HG03432 (cell line): Measurements from ENCODE around the gene CCDC17.

ENCODE experiments used
- ATAC-seq: cut with Tn5 transposase; IDR thresholded peaks from one replicate; pipeline ENCODE4 v1.9.1; 2021; ENCODE audit warnings: mild to moderate bottlenecking, moderate library complexity; ENCODE audit not compliant: unreplicated experiment

Gene CCDC17

DNA sequence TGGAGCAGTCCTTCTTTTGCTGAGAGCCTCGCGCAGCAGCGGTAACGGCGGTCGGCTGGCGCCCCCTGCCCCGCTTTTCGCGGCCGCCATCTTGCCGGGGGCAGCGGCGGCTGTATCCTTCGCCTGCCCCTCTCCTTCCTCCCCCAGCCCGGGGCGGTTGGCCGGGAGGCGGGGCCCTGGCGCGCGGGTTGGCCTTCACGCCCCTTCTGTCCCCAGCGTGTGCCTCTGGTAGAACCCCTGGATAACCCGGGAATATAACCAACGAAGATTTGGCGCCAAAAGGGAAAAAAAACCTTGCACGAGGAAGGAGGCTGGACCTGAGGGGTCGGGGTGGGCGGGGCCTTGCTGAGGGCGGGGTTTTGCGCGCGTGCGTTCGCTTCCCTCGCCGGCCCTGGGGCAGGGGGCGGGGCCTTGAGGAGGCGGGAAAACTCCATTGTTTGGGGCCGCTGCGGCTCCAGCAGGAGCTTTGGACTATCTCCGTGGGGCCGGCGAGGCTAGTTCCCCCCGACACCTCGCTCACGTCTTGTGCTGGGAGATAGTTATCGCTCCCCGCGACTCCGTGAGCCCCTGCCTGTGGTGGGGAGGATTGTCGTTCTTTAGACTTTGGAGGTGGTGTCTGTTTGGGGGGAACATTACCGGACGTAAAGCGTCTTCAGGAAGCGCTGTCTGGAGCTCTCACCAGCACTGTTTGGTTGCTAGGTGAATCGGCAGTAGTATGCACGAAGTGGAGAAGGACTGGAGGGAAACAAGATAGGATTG is 39.3 kb downstream of the CCDC17 start:
- peak; percentile 42 for ATAC-seq

DNA sequence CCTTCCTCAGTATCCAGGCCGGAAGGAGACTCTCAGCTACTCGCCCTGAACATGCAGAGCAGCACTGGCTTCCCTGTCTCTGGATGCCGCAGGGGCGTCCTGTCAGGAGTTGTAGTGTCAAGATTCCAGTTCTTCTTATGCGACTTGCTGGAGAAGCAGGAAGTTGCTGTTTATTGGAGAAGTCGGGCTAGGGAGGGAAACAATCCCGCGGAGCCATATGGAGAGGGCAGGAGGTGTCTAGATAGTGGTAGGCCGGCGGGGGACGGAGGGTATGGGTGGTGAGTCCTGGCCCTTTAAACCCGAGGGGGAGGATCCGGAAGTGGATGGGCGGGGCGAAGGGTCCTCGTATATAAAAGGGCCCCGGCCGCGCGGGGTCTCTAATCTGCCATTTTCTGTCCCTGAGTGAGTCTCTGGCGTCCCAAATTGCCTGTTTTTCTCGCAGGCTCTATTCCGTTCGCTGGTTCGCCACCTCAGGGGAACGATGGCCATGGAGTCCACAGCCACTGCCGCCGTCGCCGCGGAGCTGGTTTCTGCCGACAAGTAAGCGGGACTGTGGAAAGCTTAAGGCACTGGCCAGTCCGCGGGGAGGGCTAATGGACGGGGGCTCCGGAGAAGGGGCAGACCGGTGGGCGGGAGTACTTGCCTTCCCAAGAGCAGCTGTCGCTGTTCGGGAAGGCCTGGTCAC is 40.0 kb downstream of the CCDC17 start, which contains the start of gene NASP:
NASP (plus strand) TSS at position 376 of the 685 bp plus-strand sequence; CDS start at position 482, 106 bp downstream.
- ATAC-seq: peak; percentile 53

DNA sequence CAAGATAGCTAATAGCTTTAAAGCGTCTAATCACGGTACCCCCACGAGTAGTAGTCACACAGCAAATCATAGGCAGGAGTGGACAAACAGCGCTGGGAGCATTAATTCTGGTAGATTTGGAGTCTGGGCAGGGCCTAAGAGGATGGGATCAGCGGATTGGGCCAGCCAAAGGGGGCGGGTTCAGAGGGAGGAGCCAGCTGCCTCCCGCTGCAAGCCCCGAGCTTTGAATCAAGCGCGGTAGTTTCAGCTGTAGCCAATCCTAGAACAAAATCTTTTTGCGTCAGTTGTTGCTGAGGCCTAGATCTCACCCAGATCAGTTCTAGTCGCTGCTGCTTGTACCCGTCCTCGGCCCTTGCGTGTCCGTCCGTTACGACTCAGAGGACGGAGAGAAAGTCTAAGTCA is 40.6 kb downstream of the CCDC17 start:
- ATAC-seq: peak; percentile 67

DNA sequence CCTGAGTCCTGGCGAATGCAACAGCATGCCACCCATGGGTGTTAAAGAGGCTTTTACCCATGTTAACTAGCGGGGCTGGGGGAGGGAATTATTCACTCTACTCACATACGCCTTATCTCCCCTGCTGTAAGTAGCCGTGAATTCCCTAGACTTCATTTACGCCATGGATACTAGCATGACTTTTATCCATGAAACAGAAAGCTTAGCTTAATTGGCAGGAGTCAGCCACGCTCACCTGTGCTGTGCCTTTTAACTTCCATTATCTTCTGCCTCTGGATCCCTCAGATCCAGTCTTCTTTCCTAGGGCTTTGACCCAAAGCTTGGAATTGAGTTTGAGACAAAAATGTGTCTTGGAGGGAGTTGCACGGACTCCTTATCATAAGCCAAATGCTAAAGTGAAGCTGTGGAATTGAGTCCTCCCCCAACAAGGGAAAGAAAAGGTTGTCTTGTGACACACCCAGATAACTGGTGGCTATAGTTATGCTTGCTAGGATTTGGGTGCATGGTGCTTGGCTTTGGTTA is 49.7 kb downstream of the CCDC17 start:
- ATAC-seq: no peak

DNA sequence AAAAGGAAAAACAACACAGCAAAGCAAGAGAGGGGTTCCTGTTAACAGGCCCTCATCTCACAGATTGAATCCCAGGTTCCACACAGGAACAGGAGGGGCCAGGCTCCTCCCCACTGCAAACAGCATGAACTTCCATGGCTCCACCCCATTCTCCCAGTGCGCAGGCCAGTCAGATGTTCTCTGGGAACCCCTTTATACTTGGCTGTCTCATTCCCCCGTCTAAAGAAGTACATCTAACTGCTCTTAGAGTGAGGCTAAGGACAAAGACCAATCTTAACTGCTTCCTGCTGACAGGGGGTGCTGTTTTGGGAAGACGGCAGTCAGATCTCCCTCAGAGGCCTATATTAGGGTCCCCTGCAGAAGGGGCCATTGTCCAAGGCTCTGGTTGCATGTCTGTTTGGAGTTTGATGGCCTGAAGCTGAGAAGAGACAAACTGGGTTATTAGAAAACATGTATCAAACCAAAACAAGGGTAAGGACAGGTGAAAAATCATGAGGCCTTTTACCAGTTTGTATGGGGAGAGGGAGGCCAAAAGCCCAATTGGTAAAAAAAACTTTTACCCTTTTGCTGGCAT is 50.5 kb downstream of the CCDC17 start:
- no peak for ATAC-seq

DNA sequence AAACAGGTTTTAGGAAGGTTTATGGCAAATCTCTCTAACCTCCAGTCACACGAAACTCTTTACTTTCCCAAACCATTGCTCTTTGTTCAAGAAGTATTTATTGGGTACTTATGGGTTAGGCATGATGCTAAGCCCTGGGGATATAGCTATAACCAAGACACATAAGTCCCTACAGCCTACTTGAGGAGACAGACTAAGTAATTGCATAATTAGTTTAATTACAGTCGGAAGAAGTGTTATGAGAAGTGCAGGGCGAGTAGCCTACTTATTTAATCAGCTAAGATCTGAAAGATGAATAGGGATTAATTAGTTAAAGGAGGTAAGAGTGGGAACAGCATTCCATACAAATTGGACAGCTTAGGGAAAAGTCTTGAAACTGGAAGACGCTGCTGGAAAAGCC is 53.2 kb downstream of the CCDC17 start:
- ATAC-seq: no peak
